NCI-H1694 (cell line): ENCODE measurements around the gene C1QTNF6.
A peak's percentile ranks its signal among the peaks of the same experiment; 100 is the strongest.
"Not testable (repeated sequence)": the region's sequence is repeated elsewhere in the genome, so short reads cannot be mapped to it uniquely, and the experiment has no call there.

Experiments used
- DNase-seq: peaks from one replicate; lab custom pipeline; 2025; lab: John Stamatoyannopoulos, UW

Gene C1QTNF6

GRCh38 chr22:37206841-37207821, 19.1 kb upstream of the C1QTNF6 start:
- no peak for DNase-seq

DNA sequence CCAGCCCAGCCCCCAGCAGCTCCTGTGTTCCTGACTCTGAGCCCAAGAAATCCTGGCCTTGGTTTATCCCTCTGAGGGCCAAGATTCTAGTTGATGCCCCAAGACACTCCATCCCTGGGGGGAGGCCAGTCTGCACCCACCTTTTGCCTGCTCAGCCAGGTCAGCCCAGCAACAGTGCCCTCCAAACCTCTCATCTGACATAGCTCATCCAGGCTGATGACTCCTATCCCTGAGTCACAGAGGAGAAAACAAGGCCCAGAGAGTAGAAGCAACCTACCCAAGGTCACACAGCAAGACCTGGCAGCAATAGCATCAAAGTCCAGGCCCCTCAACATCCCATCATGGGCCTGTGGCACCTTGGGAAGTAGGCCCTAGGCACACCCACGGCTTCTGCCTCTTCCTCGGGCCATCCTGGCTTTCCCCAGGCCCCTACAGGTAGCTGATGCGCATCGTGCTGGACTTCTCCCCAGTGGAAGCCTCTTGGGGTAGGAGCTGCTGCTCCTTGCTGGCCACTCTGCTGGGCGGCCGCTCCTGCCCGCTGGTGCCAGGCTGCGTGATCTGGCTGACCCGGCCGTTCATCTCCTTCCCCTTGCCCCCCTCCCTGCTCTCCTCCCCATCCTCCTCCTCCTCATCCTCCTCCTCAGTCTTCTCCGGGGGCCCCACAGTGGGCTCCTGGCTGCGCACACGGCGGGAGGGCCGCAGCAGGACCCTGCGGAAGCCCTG, 18.2 kb upstream of the C1QTNF6 start:
- DNase-seq = no peak

- DNase-seq = no peak
Observed at GRCh38 chr22:37205046-37205445, 17.0 kb upstream of the C1QTNF6 start.

DNA sequence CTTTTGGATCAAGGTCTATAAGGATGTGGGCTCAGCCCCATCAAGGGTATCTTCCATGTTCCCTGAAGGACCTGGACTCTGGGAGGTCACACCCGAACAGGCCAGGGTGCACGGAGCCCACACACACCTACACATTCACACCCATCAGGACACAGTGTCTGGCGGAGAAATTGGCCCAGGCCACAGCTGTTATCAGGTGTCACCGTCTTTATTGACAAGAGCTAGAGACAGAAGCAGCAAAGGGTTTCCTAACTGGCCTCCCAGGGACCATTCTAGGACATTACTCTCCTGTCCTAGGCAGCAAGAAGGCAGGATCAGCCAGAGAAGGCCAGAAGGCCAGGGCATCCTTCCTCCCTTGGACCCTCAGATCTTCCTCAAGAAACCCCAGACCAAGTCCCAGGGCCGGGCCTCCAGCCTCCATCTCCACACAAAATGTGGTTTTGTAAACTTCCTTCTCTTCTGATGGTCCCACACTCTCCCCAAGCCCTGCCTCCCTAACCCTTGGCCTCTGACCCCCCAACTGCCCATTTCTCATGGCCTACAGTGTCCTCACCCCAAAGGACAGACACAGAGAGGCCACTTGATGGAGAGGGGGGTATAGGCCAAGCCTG, 16.1 kb upstream of the C1QTNF6 start:
- DNase-seq = no peak

- no peak for DNase-seq
Observed at GRCh38 chr22:37203354-37204044, 15.5 kb upstream of the C1QTNF6 start.

DNA sequence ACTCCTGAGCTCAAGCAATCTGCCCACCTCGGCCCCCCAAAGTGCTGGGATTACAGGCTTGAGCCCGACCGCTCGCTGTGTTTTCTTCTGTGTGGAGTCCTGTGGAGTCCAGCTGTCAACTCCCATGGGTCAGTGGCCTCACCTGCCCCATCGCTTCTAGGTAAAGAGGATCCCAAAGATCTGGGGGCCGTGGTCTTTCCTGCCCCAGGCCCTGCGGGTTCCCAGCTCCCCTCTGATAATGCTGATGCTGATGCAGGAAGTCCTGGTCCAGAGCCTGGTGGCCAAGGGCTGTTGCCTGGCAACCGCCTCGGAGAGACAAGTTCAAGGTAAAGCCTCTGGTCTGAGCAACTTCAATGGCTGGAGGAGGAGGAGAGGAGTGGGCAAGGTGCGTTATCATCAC, 14.7 kb upstream of the C1QTNF6 start:
- DNase-seq = no peak

GRCh38 chr22:37202001-37202555, 14.0 kb upstream of the C1QTNF6 start:
- no peak for DNase-seq

DNA sequence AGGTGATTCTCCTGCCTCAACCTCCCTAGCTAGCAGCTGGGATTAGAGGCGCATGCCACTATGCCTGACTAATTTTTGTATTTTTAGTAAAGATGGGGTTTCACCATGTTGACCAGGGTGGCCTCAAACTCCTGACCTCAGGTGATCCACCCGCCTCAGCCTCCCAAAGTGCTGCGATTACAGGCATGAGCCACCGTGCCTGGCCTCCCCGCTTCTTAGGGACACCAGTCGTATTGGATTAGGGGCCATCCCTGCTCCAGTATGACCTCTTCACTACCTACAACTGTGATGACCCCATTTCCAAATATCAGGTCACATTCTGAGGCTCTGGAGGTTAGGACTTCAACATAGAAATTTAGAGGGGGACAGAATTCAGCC, 13.4 kb upstream of the C1QTNF6 start:
- DNase-seq = not testable (repeated sequence)

DNA sequence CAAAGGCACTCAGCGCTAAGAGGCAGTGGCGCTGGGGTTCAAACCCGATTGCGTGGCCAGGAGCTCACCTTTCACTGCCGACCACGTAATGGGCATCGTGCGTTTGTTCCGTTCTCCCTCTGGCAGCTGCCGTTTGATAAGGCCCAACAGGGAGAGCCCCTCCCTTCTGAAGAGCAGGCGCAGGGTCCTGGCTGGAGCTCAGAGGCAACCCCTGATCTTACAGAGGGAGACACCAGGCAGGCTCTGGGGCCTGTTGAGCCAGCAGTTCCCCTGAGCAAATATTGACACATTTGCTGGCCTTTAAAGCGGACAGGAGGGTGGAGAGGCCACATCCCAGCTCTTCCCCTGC, 11.7 kb upstream of the C1QTNF6 start:
- DNase-seq = no peak

DNA sequence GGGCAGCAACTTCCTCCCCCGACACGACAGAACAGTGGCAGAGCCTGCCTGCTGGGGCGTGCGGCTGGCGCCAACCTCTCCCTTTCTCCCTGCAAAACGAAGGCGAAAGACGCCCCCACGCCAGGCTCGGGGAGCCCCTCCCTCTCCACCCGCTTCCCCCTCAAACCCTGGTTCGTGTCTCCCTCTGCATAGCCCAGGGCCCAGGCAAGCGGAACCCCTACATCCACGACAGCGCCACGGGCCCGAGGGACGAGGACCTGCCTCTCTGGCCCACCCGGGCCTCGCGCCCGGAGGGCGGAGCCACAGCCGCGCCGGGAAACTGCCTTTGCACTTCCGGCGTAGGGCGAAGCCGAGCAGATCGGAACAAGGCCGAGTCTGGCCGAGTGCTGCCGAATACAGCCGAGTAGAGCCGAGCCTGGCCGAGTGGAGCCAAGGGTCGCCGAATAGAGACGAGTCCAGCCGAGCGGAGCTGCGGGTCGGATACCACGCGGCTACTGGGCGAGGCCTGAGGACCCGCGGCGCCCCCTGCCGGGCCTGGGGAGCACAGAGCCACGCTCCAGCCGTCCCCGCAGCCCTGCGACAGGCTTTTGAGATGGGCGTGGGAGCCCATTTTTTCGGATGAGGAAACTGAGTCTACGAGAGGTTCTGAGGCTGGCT, 11.2 kb upstream of the C1QTNF6 start:
- DNase-seq = peak; percentile 93

GRCh38 chr22:37198258-37199102, 10.4 kb upstream of the C1QTNF6 start:
- peak; percentile 68 for DNase-seq

GRCh38 chr22:37197451-37198257, 9.6 kb upstream of the C1QTNF6 start:
- DNase-seq = no peak

DNA sequence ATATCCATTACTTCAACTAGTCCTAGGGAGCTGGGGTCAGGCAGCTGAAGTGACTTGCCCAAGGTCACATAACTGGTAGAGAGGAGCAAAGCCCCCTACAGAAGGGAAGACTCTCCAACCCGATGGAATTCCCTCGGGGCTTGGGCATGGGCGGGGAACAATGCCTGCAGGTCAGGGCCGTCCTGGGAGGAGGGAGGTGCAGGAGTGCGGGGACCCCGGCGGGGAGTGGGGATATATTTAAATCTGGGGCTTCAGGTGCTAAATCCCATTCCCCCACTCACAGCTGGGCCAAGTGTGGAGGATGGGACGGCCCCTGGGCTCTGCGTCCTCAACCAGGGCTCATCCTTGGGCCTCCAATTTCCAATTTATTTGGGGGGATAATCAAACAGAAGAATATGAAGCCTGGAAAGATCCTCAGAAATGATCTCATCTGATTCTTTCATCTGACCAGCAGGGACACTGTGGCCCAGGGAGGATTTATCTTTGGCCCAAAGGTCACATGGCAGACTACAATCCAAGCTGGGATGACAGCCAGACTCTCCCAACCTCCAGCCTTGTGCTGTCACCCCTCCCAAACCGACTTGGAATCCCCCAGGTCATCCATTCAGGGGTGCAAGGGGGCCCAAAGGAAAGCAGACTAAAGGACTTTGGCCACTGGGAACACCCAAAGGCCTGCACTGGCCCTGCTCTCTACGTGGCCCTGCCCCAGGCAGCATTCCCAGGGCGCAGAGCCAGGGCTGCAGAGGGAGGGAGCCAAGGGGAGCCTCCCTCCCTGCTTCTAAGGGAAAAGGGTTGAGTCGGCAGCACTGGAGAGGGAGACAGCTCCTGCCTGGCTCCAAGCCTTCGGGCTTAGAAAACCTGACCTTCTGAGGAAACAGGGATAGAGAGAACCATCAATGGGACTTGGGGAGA, 8.7 kb upstream of the C1QTNF6 start:
- no peak for DNase-seq

DNA sequence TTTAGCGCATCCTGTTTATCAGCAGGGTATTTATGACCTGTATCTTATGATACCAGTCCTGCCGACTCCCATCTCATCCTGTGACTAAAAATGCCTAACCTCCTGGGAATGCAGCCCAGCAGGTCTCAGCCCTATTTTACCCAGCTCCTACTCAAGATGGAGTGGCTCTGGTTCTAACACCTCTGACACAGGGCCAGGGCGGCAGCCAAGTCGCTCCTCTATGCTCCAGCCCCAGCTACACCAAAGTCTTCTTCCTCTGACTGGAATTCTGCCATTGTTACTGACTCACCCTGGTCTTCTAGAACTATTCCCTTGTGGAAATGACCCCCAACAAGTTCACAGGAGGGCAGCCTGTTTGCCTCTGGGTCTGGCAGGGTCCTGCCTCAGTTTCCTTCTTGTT, 7.9 kb upstream of the C1QTNF6 start:
- no peak for DNase-seq

DNA sequence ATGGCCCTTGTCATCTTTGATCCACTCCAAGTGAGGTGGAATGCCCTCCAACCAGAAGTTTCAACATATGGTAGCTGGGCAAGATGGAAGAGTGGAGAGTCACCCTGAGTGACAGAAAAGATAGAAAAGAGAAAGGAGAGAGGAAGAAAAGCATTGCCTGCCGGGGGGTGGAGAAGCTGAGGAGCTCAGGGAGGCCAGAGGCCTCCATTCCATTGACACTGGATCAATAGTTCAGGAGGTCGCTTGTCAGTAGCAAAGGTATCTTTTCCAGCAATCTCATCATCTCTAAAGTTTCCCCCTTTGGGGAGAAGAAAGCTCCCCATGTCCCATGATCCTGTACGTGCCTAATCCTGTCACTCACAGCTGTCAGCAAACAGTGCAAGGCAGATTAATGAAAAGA, 6.7 kb upstream of the C1QTNF6 start:
- no peak for DNase-seq

- no peak for DNase-seq
Observed at GRCh38 chr22:37193629-37194191, 5.7 kb upstream of the C1QTNF6 start.

DNA sequence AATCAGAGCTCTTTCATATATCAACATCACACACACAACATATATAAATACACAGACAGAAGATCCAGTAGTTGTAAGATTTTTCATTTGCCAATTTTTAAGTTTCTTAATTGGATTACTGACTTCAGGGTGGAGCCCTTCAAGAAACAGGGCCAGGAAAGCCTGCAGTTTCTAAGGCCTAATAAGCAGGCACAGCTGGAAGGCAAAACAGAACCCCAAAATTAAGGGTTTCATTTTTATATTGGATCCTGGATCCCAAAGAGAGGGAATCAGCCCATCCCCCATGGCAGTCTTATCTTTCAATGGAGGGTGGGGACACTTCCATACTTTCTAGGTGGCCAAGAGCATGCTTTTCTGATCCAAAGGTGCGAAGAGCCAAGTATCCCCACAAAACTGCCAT, 4.7 kb upstream of the C1QTNF6 start:
- DNase-seq = no peak

DNA sequence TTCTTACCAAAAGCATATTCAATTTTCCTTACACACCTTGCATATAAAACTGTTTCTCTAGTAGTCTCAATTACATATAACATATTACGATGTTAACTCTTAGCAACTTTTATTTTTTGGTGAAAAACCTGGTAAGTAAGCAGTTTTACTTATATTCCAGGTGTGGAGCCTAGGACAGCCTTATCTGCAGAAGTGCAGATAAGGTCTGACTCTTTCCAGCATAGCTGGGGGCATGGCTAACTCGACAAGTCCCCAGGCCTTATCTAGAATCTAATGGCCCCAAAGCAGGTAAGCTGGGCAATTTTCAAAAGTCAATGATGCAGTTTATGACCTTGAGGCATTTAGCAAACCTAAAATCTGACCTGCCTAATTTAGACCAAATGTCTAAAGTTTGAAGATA, 4.2 kb upstream of the C1QTNF6 start:
- no peak for DNase-seq
